ENCODE results near the gene EPN1.

GRCh38 chr19:55656552-55656951, 18.5 kb upstream of the EPN1 start:
- TF ChIP-seq CTCF (IDR thresholded peaks at IDR 0.05) = no peak
- TF ChIP-seq POLR2A (IDR thresholded peaks at IDR 0.05) = no peak
- TF ChIP-seq EP300 (IDR thresholded peaks at IDR 0.05) = no peak
- no peak for TF ChIP-seq POLR2AphosphoS5 (IDR thresholded peaks at IDR 0.05)
